ENCODE measurements around the gene PTGDS.

DNA sequence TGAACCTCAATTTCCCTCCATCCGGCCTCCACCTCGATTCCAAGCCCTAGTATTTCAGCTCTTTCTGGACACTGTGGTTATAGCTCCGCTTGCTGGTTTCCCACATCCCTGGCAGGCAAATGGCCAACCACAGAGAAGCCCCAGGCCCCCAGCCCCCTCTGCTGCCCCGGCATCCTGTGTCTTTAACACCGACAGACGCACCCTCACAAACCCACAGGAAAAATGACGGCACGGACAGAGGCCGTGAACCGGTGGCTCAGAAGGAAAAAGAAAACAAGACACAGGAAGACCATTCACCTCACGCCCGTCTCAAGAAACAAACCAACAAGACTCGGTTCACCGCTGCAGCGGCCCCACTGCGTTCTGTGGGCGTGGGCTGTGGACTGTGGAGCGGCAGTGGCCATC, 20.5 kb downstream of the PTGDS start:
- TF ChIP-seq, protein P1, sequence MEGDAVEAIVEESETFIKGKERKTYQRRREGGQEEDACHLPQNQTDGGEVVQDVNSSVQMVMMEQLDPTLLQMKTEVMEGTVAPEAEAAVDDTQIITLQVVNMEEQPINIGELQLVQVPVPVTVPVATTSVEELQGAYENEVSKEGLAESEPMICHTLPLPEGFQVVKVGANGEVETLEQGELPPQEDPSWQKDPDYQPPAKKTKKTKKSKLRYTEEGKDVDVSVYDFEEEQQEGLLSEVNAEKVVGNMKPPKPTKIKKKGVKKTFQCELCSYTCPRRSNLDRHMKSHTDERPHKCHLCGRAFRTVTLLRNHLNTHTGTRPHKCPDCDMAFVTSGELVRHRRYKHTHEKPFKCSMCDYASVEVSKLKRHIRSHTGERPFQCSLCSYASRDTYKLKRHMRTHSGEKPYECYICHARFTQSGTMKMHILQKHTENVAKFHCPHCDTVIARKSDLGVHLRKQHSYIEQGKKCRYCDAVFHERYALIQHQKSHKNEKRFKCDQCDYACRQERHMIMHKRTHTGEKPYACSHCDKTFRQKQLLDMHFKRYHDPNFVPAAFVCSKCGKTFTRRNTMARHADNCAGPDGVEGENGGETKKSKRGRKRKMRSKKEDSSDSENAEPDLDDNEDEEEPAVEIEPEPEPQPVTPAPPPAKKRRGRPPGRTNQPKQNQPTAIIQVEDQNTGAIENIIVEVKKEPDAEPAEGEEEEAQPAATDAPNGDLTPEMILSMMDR (IDR thresholded peaks at IDR 0.05), result no peak
- no peak for TF ChIP-seq ZFX (IDR thresholded peaks at IDR 0.05; ENCODE audit: borderline replicate concordance)
